GM10847 (cell line): Measurements from ENCODE around the gene RPS8.

Experiments
- POLR2A ChIP-seq: IDR thresholded peaks from 2 replicates; pipeline ENCODE4 v1.6.1; 2011; ENCODE audit not compliant: insufficient read length; ENCODE audit errors: extremely low read depth

Gene RPS8

DNA sequence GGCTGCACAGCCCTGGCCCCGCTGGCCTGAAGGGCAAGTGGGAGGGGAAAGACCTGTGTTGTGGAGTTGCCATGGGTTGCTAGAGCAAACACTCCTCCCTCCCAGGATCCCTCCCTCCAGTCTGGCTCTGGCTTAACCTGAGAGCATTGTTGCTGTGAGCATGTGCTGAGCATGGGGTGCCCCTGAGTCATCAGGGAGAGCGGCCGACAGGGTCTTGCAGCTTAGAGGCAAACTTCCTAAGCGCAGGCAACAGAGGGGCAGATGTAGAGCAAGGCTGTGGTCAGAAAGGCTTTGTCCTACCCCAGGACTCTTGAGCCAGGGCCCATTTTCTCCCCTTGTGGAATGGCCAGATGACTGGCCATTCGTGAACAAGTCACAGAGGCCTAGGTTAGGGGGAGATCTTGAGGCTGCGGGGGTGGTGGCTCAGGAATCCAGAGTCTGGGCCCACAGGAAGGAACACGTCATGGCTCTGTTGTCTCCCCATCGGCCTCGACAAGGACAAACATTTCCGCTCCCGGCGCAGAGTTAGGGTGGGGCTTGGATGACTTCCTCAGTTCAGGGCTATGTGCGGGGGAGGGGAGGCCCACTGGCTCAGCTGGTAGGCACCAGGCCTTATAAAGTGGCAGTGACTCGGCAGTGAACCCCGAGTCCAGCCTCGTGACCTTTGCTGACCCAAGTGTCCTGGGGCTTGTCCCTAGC lies 32.2 kb downstream of the RPS8 start:
- no peak for TF ChIP-seq POLR2A

DNA sequence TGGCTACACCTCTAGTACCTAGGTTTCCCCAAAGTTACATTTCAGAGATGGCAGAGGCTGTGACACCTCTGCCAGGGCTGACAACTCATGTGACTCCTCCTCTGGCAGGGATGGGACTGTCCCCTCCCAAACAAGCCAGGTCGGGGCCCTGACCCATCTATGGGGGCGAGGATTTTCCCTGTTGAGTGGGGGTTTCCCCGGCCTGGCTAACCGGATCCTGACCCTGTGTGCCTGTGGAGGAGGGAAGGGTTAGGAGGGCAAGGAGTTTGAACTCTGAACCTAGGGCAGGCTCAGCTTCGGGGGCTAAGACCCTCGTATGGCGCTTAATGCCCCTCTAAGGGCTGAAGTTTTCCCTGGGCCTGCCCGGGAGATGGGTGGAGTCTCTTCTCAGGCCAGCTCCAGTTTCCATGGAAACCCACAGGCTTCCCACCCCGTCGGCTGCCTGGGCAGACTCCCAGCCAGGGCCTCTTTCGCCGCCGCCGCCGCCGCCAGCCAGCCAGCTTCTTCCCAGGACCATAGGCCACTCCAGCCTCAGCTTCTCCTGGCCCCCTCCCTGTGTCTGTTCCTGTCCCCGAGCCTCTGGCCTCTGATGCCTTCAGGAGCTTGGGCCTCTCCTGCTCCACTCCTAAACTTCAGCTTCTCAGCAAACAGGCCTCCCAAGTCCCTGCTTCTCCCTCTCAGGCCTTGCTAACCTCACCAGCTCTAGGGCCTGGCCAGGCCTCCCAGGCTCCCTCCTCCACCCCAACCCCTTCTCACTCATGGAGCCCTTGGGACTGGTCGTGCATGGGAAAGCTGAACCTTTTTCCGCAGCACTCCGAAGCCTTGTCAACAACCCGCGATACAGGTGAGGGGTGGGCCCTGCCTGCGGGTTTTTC lies 33.0 kb downstream of the RPS8 start, which contains the start of gene BTBD19:
BTBD19 (plus strand) TSS at position 461 of the 875 bp plus-strand sequence; CDS start at position 759, 298 bp downstream.
- no peak for TF ChIP-seq POLR2A

DNA sequence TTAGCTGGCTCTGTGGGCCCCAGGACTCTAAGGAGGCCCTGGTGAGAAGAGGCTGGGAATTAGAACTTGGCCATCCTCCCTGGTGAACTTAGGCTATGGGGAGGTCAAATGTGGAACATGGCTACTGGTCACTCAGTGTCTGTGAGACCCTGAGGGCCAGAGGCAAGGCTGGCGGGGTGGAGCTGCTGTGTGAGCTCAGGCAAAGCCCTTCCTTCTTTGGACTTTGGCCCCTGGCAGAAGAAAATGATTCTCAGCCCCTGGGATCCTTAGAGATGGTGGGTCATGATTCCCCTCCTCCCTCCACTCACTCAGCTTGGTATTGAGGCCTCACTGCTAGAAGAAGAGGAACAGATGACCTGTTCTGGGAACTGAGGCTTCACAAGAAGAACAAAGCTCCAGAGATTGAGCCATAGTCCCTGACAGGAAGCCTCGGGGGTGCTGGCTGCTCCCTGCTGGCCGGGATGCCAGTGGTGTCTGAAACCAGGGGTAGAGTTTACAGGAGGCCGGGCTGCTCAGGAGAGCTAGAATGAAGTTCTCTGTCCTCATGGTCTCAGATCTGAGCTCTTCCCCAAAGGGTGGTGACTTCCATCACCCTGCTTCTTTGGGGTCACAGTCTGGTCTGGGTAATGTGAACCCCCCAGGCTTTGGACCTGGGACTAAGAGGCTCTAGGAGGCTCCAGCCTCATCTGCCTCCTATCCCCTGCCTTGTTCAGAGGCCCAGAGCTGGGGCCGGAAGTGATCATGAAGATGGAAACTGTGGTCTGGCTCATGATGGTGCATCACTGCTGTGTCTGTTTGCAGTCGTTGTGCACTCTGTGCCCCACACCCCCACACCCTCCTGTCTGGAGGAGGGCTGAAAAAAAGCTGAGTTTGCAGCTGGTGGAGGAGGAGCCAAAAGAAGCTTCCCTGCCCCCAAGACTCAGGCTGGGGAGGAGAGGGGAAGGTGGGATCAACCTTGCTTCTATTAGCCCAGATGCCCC lies 33.9 kb downstream of the RPS8 start:
- TF ChIP-seq POLR2A, result peak; percentile 34

- TF ChIP-seq POLR2A, result no peak
Measured at GRCh38 chr1:44810101-44810761, 34.9 kb downstream of the RPS8 start.

DNA sequence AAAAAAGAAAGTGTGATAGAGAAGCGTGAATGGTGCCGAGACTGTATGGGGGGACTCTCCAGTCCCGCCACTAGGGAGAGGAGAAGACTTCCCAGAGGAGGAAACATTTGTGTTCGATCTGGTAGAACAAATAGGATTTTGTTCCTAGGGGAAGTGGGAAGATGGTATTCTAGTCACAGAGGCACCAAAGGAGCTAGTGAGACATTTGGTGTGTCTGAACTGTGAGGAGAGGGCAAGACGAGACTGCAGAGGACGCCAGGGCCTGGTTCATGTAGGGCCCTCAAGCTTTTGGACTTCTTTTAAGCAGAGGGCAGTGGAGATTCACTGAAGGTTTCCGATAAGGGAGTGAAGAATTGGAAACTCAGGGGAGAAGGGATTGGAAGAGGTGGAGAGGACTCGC lies 35.9 kb downstream of the RPS8 start:
- no peak for TF ChIP-seq POLR2A

GRCh38 chr1:44812822-44813543 lies 37.6 kb downstream of the RPS8 start:
- TF ChIP-seq POLR2A, result no peak

- TF ChIP-seq POLR2A, result no peak
Measured at GRCh38 chr1:44817307-44817706, 42.0 kb downstream of the RPS8 start.

DNA sequence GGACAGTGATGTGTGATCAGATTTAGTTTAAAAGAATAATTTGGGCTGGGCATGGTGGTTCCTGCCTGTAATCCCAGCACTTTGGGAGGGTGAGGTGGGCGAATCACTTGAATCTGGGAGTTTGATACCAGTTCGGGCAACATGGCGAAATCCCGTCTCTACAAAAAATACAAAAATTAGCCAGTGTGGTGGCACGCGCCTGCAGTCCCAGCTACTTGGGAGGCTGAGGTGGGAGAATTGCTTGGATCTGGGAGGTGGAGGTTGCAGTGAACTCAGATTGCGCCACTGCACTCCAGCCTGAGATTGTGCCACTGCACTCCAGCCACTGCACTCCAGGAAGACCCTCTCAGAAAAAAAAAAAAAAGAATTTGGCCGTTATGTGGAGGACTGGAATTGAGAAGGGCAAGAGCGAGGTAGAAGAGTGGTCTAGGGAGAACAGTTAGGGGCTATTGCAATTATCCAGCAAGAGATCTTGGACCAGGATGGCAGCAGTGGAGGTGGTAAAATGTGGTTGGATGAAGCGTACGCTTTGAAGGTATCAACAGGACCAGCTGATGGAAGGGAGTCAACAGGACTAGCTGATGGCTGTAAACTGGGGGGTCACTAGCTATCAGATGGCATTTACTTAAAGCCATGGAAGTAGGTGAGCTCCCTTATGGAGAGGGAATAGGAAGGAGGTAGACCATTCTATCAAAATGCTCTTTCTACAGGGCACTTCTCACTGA lies 42.6 kb downstream of the RPS8 start:
- TF ChIP-seq POLR2A, result no peak

DNA sequence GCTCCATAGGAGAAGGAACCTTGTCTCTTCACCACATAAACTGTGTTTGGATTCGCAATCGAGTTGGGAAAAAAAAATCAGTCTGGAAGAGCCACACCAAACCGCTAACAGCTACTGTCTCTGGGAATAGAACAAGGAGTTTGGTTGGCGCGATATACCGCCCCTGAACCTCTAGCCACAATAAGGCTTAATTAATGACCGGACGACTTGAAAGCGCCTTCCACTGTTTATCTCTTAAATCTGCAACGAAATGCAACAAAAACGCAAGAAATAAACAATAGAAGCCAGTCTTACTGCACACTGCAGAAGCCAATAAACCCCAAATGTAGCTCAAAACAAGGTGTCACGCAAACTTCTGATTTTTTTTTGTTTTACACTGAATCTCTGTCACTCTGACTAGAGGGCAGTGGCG lies 43.9 kb downstream of the RPS8 start:
- no peak for TF ChIP-seq POLR2A

DNA sequence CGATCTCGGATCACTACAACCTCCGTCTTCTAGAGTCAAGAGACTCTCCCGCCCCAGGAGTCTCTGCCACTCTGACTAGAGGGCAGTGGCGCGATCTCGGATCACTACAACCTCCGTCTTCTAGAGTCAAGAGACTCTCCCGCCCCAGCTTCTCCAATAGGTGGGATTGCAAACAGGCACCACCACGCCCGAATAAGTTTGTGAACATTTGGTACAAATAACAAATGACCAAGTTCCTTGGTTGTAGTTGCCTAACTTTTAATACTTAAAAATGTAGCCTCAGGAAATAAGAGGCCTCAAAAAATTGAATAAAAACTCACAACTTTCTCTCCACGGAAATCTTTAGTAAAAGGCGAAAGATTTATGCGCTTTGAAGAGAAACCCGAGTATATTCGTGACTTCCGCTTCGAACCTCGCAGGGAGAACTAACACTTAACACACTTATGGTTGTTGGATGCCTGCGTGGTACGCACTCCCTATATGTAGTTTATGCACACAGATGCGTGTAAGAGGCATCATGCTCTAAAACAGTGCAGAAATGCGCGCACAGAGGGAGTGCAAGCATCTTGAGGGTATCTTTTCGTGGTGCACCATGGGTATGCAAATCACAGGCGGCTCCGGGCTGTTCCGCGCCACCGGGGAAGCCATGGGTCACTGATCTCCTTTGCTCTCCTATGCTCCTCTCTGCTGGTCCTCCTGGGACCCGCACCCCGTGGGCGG lies 44.4 kb downstream of the RPS8 start:
- TF ChIP-seq POLR2A, result peak; percentile 96

DNA sequence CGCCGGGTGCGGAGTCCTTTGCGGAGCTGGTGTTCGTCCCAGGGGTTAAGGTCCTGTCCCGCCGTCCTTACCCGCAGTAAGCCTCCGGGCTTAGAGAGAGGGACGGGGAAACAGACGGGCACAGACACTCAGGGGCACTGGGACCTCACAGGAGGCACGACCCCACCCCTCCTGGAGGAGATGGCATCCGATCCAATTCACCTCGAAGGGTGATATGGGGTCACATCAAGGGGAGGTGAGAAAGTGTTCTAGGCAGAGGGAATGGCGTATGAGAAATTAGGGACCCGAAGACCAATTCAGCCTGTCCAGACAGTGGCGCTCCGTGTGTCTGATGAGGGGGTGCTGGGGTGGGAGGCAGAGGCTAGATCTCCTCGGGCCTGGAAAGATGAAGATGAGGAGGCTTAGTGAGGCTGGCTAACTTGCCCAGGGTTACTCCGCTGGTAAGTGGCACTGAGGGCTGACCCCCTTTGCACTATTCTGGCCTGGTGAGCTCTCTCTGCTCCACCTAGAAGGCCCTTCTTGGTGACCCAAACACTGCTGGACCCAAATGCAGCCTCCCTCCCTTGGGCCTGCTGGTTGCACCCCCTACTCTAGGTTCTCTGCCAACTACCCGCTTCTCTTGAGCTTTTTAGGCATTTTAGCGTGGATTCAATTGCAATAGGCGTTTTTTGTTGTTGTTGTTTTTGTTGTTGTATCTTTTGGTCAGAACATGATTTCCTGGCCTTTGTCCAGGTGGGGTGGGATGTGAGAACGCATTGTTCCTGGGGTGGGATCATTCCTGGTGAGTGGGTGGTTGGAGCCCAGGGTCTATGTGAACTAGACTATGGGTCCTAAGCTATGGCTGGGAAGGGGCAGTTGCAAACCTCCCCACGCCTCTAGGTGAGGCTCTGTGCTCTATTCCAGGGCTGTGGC lies 45.2 kb downstream of the RPS8 start:
- TF ChIP-seq POLR2A, result no peak
